ENCODE results near the gene YBX2. TPM values are rescaled to one million over a fixed set of nuclear protein-coding genes. Genes with fewer than 3 reads are reported as not detected.

YBX2 gene
- total RNA-seq, 2 experiments from 2014 or later: 0.37 to 0.66 TPM

GRCh38 chr17:7262935-7263800, 31.3 kb downstream of the YBX2 start:
- Mint-ChIP-seq H3K4me1 (ENCODE audit: low read depth) (peaks cover 26% of the 10 kb centered on the region), H3K9me3 (ENCODE audit: insufficient read depth) (no peaks in the 10 kb centered on the region), H3K4me3 (peak overlapping the region; percentile 54), H3K27me3 (ENCODE audit: low read depth) (peaks cover 27% of the 10 kb centered on the region), H3K36me3 (ENCODE audit: low read depth) (peaks cover 12% of the 10 kb centered on the region), H3K27ac (peak overlapping the region; percentile 77)
- POLR2A ChIA-PET: interaction anchor here (0.6 kb wide), 2 partner anchors 50 to 221 kb away, joined by 3 to 5 read pairs; no protein-coding TSS in a partner anchor
- peak; percentile 46 for DNase-seq
- peak; percentile 16 for ATAC-seq
- CTCF ChIA-PET: interaction anchor here (1.6 kb wide), 1 partner anchor 34 kb away, joined by 4 read pairs; no protein-coding TSS in a partner anchor

DNA sequence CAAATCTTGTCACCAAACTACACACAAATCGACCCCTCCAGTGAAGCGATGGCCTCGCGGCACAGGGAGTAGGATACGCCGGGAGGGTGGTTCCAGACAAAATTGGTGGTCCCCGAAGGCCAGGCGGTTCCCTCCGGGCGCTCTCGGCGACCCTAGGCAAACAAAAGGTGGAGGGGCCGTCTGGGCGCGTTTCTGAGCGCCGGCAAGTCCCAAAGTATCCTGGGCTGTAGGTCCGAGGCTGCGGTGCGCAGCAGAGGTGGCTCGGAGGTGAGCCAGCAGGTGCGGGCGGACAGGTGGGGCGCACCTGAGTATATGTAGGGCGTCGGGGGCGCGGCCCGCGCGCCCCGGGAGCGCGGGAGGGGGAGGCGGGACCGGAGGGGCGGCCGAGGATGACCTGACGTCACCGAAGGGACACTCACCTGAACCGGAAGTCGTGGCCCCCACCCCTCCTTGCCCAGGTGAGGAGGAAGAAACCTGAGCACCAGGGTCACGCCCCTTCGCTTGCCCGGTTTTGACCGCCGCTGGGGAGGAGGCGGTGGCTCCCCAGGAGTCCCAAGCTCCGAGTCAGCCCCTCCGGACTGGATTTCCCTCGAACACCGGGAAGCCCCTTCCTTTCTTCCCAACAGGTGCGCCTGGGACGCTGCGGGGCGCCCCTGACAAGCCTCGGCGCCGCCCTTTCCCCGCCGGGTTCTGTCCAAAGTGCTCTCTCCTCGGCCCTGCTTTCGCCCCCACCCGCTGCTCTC, 32.1 kb downstream of the YBX2 start, which contains the start of gene CLDN7:
Gene CLDN7 (minus strand): TSS at position 287 of the 743 bp plus-strand sequence. CDS start 435 bp downstream, outside the sequence.
- H3K9me3 Mint-ChIP-seq (ENCODE audit: insufficient read depth): no peaks in the 10 kb centered on the region
- POLR2A ChIA-PET: interaction anchor here (1.0 kb wide), 1 partner anchor 42 kb away, joined by 3 read pairs; the partner anchor contains the start of genes ACADVL and DLG4
- H3K36me3 Mint-ChIP-seq (ENCODE audit: low read depth): peaks cover 12% of the 10 kb centered on the region
- CTCF ChIA-PET: no interaction called here
- no peak for ATAC-seq
- DNase-seq: no peak
- peaks cover 27% of the 10 kb centered on the region for H3K27me3 Mint-ChIP-seq (ENCODE audit: low read depth)
- H3K27ac Mint-ChIP-seq: peak within 1 kb of the TSS; percentile 77
- peaks cover 26% of the 10 kb centered on the region for H3K4me1 Mint-ChIP-seq (ENCODE audit: low read depth)
- peak within 1 kb of the TSS; percentile 63 for H3K4me3 Mint-ChIP-seq

DNA sequence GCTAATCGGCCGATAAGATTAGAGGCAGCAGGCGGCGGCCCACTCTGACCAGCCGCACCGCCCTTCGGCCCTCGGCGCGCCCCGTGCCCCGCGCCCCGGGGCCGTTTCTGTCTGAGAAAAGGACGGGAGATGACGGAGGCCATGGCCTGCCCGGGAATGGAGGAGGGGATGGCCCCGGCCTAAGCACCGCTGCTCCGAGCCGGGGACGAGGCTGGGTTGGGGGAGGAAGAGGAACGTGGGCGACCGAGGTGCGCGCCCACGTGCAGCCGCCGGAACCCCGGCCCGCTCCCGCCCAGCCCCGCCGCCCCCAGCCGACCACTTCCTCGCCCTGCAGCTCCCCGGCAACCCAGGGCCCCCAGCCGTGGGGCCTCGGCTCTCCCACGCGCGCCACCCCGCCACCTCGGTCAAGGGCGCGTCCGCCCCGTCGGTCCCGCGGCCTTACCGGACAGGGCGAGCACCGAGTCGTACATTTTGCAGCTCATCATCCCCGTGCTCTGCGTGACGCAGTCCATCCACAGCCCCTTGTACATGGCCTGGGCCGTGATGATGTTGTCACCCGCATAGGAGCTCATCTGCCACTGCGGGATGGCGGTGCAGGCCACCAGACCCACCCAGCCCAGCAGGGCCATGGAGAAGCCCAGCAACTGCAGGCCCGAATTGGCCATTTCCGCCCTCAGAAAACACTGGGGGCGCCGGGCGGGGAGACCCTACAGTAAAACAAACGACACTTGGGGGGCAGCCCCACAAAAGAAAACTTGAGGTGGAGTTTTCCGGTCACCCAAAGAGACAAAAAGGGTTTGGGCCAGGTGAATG, 32.9 kb downstream of the YBX2 start:
- H3K36me3 Mint-ChIP-seq (ENCODE audit: low read depth): peaks cover 16% of the 10 kb centered on the region
- DNase-seq (peak; percentile 31), ATAC-seq (peak; percentile 42)
- H3K27me3 Mint-ChIP-seq (ENCODE audit: low read depth): peaks cover 24% of the 10 kb centered on the region
- ChIA-PET POLR2A (interaction anchor here (1.0 kb wide), 1 partner anchor 41 kb away, joined by 3 read pairs; the partner anchor contains the start of genes ACADVL and DLG4), CTCF (interaction anchor here (0.6 kb wide), 1 partner anchor 354 kb away, joined by 3 read pairs; no protein-coding TSS in a partner anchor)
- H3K4me3 Mint-ChIP-seq: peak overlapping the region; percentile 63
- H3K9me3 Mint-ChIP-seq (ENCODE audit: insufficient read depth): no peaks in the 10 kb centered on the region
- H3K27ac Mint-ChIP-seq: peak overlapping the region; percentile 61
- peaks cover 29% of the 10 kb centered on the region for H3K4me1 Mint-ChIP-seq (ENCODE audit: low read depth)

- peaks cover 24% of the 10 kb centered on the region for H3K27me3 Mint-ChIP-seq (ENCODE audit: low read depth)
- POLR2A ChIA-PET: interaction anchor here (0.7 to 1.0 kb wide), 3 partner anchors 17 to 265 kb away, joined by 3 read pairs; partner anchors contain the start of genes ACADVL and DLG4
- H3K4me3 Mint-ChIP-seq: peak overlapping the region; percentile 52
- H3K4me1 Mint-ChIP-seq (ENCODE audit: low read depth): peaks cover 33% of the 10 kb centered on the region
- H3K27ac Mint-ChIP-seq: no peak overlapping the region
- DNase-seq (peak; percentile 47), ATAC-seq (peak; percentile 62)
- no peaks in the 10 kb centered on the region for H3K9me3 Mint-ChIP-seq (ENCODE audit: insufficient read depth)
- peaks cover 20% of the 10 kb centered on the region for H3K36me3 Mint-ChIP-seq (ENCODE audit: low read depth)
- CTCF ChIA-PET: interaction anchor here (0.6 to 1.3 kb wide), 2 partner anchors 36 to 354 kb away, joined by 3 to 4 read pairs; no protein-coding TSS in a partner anchor
Measured at GRCh38 chr17:7260651-7261378, 33.6 kb downstream of the YBX2 start.

DNA sequence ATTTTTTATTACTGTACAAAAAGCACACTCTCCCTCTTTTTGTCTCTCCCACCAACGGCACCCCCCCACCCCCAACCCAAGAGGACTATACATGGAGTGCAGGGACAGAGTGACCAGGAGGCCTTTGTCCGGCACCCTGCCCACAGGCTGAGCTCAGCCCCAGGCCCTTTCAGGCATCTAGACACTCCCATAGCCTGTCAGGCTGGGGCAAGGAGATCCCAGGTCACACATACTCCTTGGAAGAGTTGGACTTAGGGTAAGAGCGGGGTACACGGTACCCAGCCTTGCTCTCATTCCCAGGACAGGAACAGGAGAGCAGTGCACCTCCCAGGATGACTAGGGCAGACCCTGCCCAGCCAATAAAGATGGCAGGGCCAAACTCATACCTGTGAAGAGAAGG, 34.3 kb downstream of the YBX2 start:
- DNase-seq: no peak
- Mint-ChIP-seq H3K36me3 (ENCODE audit: low read depth) (peaks cover 20% of the 10 kb centered on the region), H3K27me3 (ENCODE audit: low read depth) (peaks cover 24% of the 10 kb centered on the region), H3K9me3 (ENCODE audit: insufficient read depth) (no peaks in the 10 kb centered on the region), H3K27ac (no peak overlapping the region), H3K4me1 (ENCODE audit: low read depth) (peaks cover 33% of the 10 kb centered on the region), H3K4me3 (no peak overlapping the region)
- ATAC-seq: no peak
- ChIA-PET CTCF (interaction anchor here (1.3 kb wide), 1 partner anchor 37 kb away, joined by 4 read pairs; no protein-coding TSS in a partner anchor), POLR2A (interaction anchor here (0.7 kb wide), 2 partner anchors 17 to 265 kb away, joined by 3 read pairs; no protein-coding TSS in a partner anchor)

DNA sequence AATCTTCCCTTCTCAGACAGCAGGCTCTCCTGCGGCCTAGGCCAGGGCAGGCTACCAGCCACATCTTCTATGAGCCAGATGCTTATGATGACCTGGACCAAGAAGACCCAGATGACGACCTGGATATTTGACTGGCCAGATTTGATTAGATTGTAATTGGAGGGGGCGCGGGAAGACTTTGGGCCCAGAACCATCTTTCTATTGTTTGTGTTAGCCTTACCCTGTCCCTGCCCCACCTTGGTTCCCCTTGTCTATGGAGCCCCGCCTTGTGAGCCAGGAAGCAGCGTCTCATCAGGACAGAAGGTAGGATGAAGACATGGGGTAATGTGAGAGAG, 34.9 kb downstream of the YBX2 start:
- Mint-ChIP-seq H3K36me3 (ENCODE audit: low read depth) (peaks cover 25% of the 10 kb centered on the region), H3K27ac (no peak overlapping the region), H3K4me1 (ENCODE audit: low read depth) (peaks cover 37% of the 10 kb centered on the region), H3K9me3 (ENCODE audit: insufficient read depth) (no peaks in the 10 kb centered on the region), H3K4me3 (no peak overlapping the region), H3K27me3 (ENCODE audit: low read depth) (peaks cover 23% of the 10 kb centered on the region)
- POLR2A ChIA-PET: no interaction called here
- CTCF ChIA-PET: interaction anchor here (1.3 kb wide), 1 partner anchor 37 kb away, joined by 4 read pairs; no protein-coding TSS in a partner anchor
- ATAC-seq (no peak), DNase-seq (no peak)

GRCh38 chr17:7258731-7259554, 35.5 kb downstream of the YBX2 start:
- CTCF ChIA-PET: interaction anchor here (0.7 to 1.3 kb wide), 2 partner anchors 38 to 330 kb away, joined by 3 to 4 read pairs; no protein-coding TSS in a partner anchor
- H3K36me3 Mint-ChIP-seq (ENCODE audit: low read depth): peaks cover 30% of the 10 kb centered on the region
- no peak overlapping the region for H3K27ac Mint-ChIP-seq
- ATAC-seq (no peak), DNase-seq (no peak)
- H3K9me3 Mint-ChIP-seq (ENCODE audit: insufficient read depth): no peaks in the 10 kb centered on the region
- POLR2A ChIA-PET: no interaction called here
- H3K4me3 Mint-ChIP-seq: no peak overlapping the region
- peaks cover 20% of the 10 kb centered on the region for H3K27me3 Mint-ChIP-seq (ENCODE audit: low read depth)
- H3K4me1 Mint-ChIP-seq (ENCODE audit: low read depth): peaks cover 41% of the 10 kb centered on the region

DNA sequence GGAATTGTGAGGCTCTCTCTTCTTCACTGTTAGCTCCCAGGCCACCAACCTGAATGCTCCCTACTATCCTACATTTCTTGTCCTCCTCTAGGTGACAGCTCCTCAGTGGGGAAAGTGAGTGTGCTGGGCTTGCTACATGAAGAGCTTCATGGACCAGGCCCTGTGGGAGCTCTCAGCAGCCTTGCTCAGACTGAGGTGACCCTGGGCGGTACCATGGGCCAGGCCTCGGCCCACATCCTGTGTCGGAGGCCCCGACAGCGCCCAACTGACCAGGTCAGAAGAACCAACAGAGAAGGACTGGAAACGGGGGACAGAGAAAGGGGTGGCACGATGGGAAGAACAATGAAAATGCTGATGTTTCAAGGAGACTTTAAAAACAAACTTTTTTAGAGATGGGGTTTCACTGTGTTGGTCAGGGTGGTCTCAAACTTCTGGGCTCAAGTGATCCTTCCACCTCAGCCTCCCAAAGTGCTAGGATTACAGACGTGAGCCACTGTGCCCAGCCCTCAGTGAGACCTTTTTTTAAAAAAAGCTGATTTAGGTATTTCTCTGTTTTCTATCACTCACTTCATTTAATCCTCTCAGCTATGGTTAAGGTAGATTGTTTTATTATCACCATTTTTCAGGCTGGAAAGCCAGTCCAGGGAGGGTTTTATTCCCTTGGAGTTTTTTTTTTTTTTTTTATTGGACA, 37.5 kb downstream of the YBX2 start:
- CTCF ChIA-PET: interaction anchor here (0.7 to 1.6 kb wide), 4 partner anchors 24 to 211 kb away, joined by 3 to 5 read pairs (median 3); partner anchors contain the start of gene SLC2A4
- Mint-ChIP-seq H3K4me1 (ENCODE audit: low read depth) (peaks cover 35% of the 10 kb centered on the region), H3K27me3 (ENCODE audit: low read depth) (peaks cover 3% of the 10 kb centered on the region), H3K9me3 (ENCODE audit: insufficient read depth) (no peaks in the 10 kb centered on the region), H3K36me3 (ENCODE audit: low read depth) (peaks cover 35% of the 10 kb centered on the region), H3K4me3 (no peak overlapping the region), H3K27ac (peak overlapping the region; percentile 25)
- ATAC-seq: no peak
- POLR2A ChIA-PET: interaction anchor here (1.0 kb wide), 1 partner anchor 15 kb away, joined by 3 read pairs; the partner anchor contains the start of gene GABARAP
- DNase-seq: no peak

- peaks cover 42% of the 10 kb centered on the region for H3K36me3 Mint-ChIP-seq (ENCODE audit: low read depth)
- ATAC-seq (no peak), DNase-seq (no peak)
- no peaks in the 10 kb centered on the region for H3K27me3 Mint-ChIP-seq (ENCODE audit: low read depth)
- H3K27ac Mint-ChIP-seq: peak overlapping the region; percentile 16
- POLR2A ChIA-PET: interaction anchor here (1.0 kb wide), 1 partner anchor 10 kb away, joined by 3 read pairs; no protein-coding TSS in a partner anchor
- CTCF ChIA-PET: interaction anchor here (1.0 kb wide), 2 partner anchors 12 to 16 kb away, joined by 3 read pairs; partner anchors contain the start of gene GABARAP
- no peaks in the 10 kb centered on the region for H3K9me3 Mint-ChIP-seq (ENCODE audit: insufficient read depth)
- H3K4me3 Mint-ChIP-seq: no peak overlapping the region
- peaks cover 38% of the 10 kb centered on the region for H3K4me1 Mint-ChIP-seq (ENCODE audit: low read depth)
Measured at GRCh38 chr17:7254511-7254910, 39.9 kb downstream of the YBX2 start.
